SJSA1 (cell line): Measurements from ENCODE around the gene LMX1B. TPM values are rescaled to one million over a fixed set of nuclear protein-coding genes. Genes with fewer than 3 reads are reported as not detected.

Source experiments
- DNase-seq, 2 experiments: peaks; one replicate each; pipeline ENCODE4 v3.0.0-alpha.2; 2015 to 2020; ENCODE audit warnings: low spot score in 2 of 2, low read depth in 1 of 2
- H3K27ac ChIP-seq: fragments of 250-450 bp; sonication (Bioruptor Pico); 2 replicates; pipeline ENCODE4 v1.5.1; 2020; ENCODE audit warnings: mild to moderate bottlenecking, moderate library complexity
- H3K27me3 ChIP-seq: fragments of 250-450 bp; sonication (Bioruptor Pico); replicated peaks from 2 replicates; pipeline ENCODE4 v1.5.1; 2020; ENCODE audit warnings: mild to moderate bottlenecking, moderate library complexity
- H3K36me3 ChIP-seq: fragments of 250-450 bp; sonication (Bioruptor Pico); 2 replicates; pipeline ENCODE4 v1.5.1; 2020; ENCODE audit warnings: mild to moderate bottlenecking
- H3K4me1 ChIP-seq: fragments of 250-450 bp; sonication (Bioruptor Pico); replicated peaks from 2 replicates; pipeline ENCODE4 v1.6.1; 2021; ENCODE audit warnings: mild to moderate bottlenecking
- H3K4me3 ChIP-seq: fragments of 250-450 bp; sonication (Bioruptor Pico); 2 replicates; pipeline ENCODE4 v1.5.1; 2020; ENCODE audit warnings: mild to moderate bottlenecking
- H3K9me3 ChIP-seq: fragments of 250-450 bp; sonication (Bioruptor Pico); replicated peaks from 2 replicates; pipeline ENCODE4 v1.5.1; 2020; ENCODE audit warnings: mild to moderate bottlenecking
- total RNA-seq: library from RNA; depleted of rRNA; stranded (reverse); fragments of >200 nt; shearing (Covaris generic); gene quantifications from 2 replicates; pipeline ENCODE4 v1.2.3, GENCODE V29; 2014

Gene LMX1B
- total RNA-seq, 1 experiment from 2014 or later: not detected

GRCh38 chr9:126626127-126626925 lies 12.6 kb downstream of the LMX1B start:
- no peak overlapping the region for H3K27ac ChIP-seq
- H3K9me3 ChIP-seq: no peaks in the 10 kb centered on the region
- no peak for DNase-seq
- no peaks in the 10 kb centered on the region for H3K4me1 ChIP-seq
- H3K27me3 ChIP-seq: peaks cover 12% of the 10 kb centered on the region
- H3K36me3 ChIP-seq: no peaks in the 10 kb centered on the region
- H3K4me3 ChIP-seq: no peak overlapping the region

- Histone ChIP-seq H3K27ac (no peak overlapping the region), H3K4me3 (no peak overlapping the region), H3K4me1 (no peaks in the 10 kb centered on the region), H3K9me3 (no peaks in the 10 kb centered on the region), H3K36me3 (no peaks in the 10 kb centered on the region), H3K27me3 (peaks cover 15% of the 10 kb centered on the region)
- no peak for DNase-seq
Measured at GRCh38 chr9:126626926-126627233, 13.2 kb downstream of the LMX1B start.

GRCh38 chr9:126628146-126628545 lies 14.4 kb downstream of the LMX1B start:
- DNase-seq: no peak
- no peak overlapping the region for H3K4me3 ChIP-seq
- H3K36me3 ChIP-seq: no peaks in the 10 kb centered on the region
- H3K9me3 ChIP-seq: no peaks in the 10 kb centered on the region
- no peaks in the 10 kb centered on the region for H3K4me1 ChIP-seq
- H3K27ac ChIP-seq: no peak overlapping the region
- peaks cover 10% of the 10 kb centered on the region for H3K27me3 ChIP-seq

GRCh38 chr9:126628969-126629674 lies 15.4 kb downstream of the LMX1B start:
- Histone ChIP-seq H3K27ac (no peak overlapping the region), H3K4me1 (no peaks in the 10 kb centered on the region), H3K36me3 (no peaks in the 10 kb centered on the region), H3K4me3 (no peak overlapping the region), H3K27me3 (peaks cover 8% of the 10 kb centered on the region), H3K9me3 (no peaks in the 10 kb centered on the region)
- no peak for DNase-seq

- Histone ChIP-seq H3K4me1 (no peaks in the 10 kb centered on the region), H3K27ac (no peak overlapping the region), H3K4me3 (no peak overlapping the region), H3K27me3 (peaks cover 10% of the 10 kb centered on the region), H3K36me3 (no peaks in the 10 kb centered on the region), H3K9me3 (no peaks in the 10 kb centered on the region)
- DNase-seq: no peak
Measured at GRCh38 chr9:126630458-126631237, 16.9 kb downstream of the LMX1B start.

- Histone ChIP-seq H3K4me3 (no peak overlapping the region), H3K27ac (no peak overlapping the region), H3K4me1 (no peaks in the 10 kb centered on the region), H3K27me3 (peaks cover 10% of the 10 kb centered on the region), H3K9me3 (no peaks in the 10 kb centered on the region), H3K36me3 (no peaks in the 10 kb centered on the region)
- no peak for DNase-seq
Measured at GRCh38 chr9:126631254-126631653, 17.5 kb downstream of the LMX1B start.

GRCh38 chr9:126633881-126634558 lies 20.3 kb downstream of the LMX1B start:
- Histone ChIP-seq H3K27me3 (peaks cover 5% of the 10 kb centered on the region), H3K36me3 (no peaks in the 10 kb centered on the region), H3K9me3 (no peaks in the 10 kb centered on the region), H3K4me1 (no peaks in the 10 kb centered on the region), H3K27ac (no peak overlapping the region), H3K4me3 (no peak overlapping the region)
- DNase-seq: no peak

- Histone ChIP-seq H3K4me3 (no peak overlapping the region), H3K9me3 (no peaks in the 10 kb centered on the region), H3K27ac (no peak overlapping the region), H3K36me3 (no peaks in the 10 kb centered on the region), H3K4me1 (no peaks in the 10 kb centered on the region), H3K27me3 (peaks cover 5% of the 10 kb centered on the region; the same call in 1 of the 2 replicates)
- no peak for DNase-seq
Measured at GRCh38 chr9:126635061-126635460, 21.3 kb downstream of the LMX1B start.

- H3K27me3 ChIP-seq: peaks cover 5% of the 10 kb centered on the region; the same call in 1 of the 2 replicates
- H3K4me3 ChIP-seq: no peak overlapping the region
- no peaks in the 10 kb centered on the region for H3K36me3 ChIP-seq
- no peaks in the 10 kb centered on the region for H3K4me1 ChIP-seq
- H3K27ac ChIP-seq: no peak overlapping the region
- DNase-seq: no peak
- no peaks in the 10 kb centered on the region for H3K9me3 ChIP-seq
Measured at GRCh38 chr9:126635661-126636439, 22.1 kb downstream of the LMX1B start.

GRCh38 chr9:126636983-126637798 lies 23.5 kb downstream of the LMX1B start:
- Histone ChIP-seq H3K4me3 (no peak overlapping the region), H3K27ac (no peak overlapping the region), H3K27me3 (peaks cover 2% of the 10 kb centered on the region; the same call in 1 of the 2 replicates), H3K9me3 (no peaks in the 10 kb centered on the region), H3K4me1 (no peaks in the 10 kb centered on the region), H3K36me3 (no peaks in the 10 kb centered on the region)
- no peak for DNase-seq

- no peak for DNase-seq
- H3K36me3 ChIP-seq: no peaks in the 10 kb centered on the region
- H3K4me1 ChIP-seq: no peaks in the 10 kb centered on the region
- no peaks in the 10 kb centered on the region for H3K9me3 ChIP-seq
- no peak overlapping the region for H3K27ac ChIP-seq
- peaks cover 7% of the 10 kb centered on the region; the same call in 1 of the 2 replicates for H3K27me3 ChIP-seq
- H3K4me3 ChIP-seq: no peak overlapping the region
Measured at GRCh38 chr9:126638571-126639132, 24.9 kb downstream of the LMX1B start.

GRCh38 chr9:126639318-126640000 lies 25.7 kb downstream of the LMX1B start:
- no peak for DNase-seq
- Histone ChIP-seq H3K27ac (no peak overlapping the region), H3K9me3 (no peaks in the 10 kb centered on the region), H3K27me3 (0 out of 2 replicates have a peak, but pooled peaks cover 9% of the 10 kb centered on the region), H3K4me1 (no peaks in the 10 kb centered on the region), H3K36me3 (no peaks in the 10 kb centered on the region), H3K4me3 (no peak overlapping the region)
